Duodenal mucosa (tissue), 2 donors: ENCODE results near the gene POLR3H.

Source experiments
- H3K27ac ChIP-seq: one replicate; pipeline ENCODE4 v1.7.0; 2013; ENCODE audit warnings: low read depth, low read length
- H3K27me3 ChIP-seq, 2 donors: one replicate each; pipeline ENCODE4 v1.7.0; 2013; ENCODE audit warnings: low read length in 2 of 2, control low read depth in 1 of 2; ENCODE audit not compliant: insufficient read depth in 2 of 2, control insufficient read depth in 1 of 2
- H3K36me3 ChIP-seq, 2 donors: one replicate each; pipeline ENCODE4 v1.7.0; 2013; ENCODE audit warnings: low read length in 2 of 2, control low read depth in 1 of 2; ENCODE audit not compliant: insufficient read depth in 2 of 2, control insufficient read depth in 1 of 2
- H3K4me1 ChIP-seq, 2 donors: one replicate each; pipeline ENCODE4 v1.7.0; 2013; ENCODE audit warnings: low read length in 2 of 2, control low read depth in 1 of 2; ENCODE audit not compliant: insufficient read depth in 2 of 2, control insufficient read depth in 1 of 2
- H3K4me3 ChIP-seq, 2 donors: one replicate each; pipeline ENCODE4 v1.7.0; 2013; ENCODE audit warnings: low read length in 2 of 2, low read depth in 1 of 2
- H3K9ac ChIP-seq, 2 donors: one replicate each; pipeline ENCODE4 v1.7.0; 2013; ENCODE audit warnings: low read length in 2 of 2, low read depth in 1 of 2
- H3K9me3 ChIP-seq, 2 donors: one replicate each; pipeline ENCODE4 v1.7.0; 2013; ENCODE audit warnings: low read length in 2 of 2, control low read depth in 1 of 2; ENCODE audit not compliant: control insufficient read depth in 1 of 2

POLR3H gene

DNA sequence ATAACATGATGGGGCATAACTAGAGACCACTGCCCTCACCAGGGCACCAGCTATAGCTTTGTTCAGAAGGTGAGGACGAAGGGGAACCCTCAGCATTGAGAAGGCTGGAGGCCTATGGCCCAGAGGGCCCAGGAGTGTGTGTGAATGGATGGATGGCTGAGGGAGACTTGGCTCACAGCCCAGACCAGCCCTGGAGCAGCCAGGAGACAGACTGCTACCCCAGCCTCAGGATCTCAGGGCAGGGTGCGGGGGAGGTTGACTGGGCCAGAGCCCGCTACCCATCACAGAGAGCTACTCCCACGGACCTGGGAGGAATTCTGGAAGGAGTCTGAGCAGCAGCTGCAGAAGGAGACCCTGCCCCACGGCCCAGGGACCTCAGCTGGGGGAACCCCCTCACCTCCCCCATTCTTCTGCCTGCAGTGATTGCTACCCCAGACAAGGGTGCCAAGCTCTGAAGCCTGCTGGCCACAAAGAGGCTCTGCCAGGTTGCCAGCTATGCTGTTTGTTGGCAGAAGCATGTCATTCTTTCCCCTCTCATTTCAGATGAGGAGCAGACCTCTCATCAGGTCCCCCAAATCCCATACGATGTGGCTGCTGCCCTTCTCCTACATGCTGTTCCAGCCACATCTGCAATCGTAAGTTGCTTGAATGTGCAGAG, 11.2 kb upstream of the POLR3H start:
- H3K9ac ChIP-seq = no peak overlapping the region
- no peaks in the 10 kb centered on the region for H3K27me3 ChIP-seq
- no peaks in the 10 kb centered on the region for H3K9me3 ChIP-seq
- no peaks in the 10 kb centered on the region for H3K4me1 ChIP-seq
- H3K4me3 ChIP-seq = no peak overlapping the region
- H3K27ac ChIP-seq = no peak overlapping the region
- no peaks in the 10 kb centered on the region for H3K36me3 ChIP-seq

DNA sequence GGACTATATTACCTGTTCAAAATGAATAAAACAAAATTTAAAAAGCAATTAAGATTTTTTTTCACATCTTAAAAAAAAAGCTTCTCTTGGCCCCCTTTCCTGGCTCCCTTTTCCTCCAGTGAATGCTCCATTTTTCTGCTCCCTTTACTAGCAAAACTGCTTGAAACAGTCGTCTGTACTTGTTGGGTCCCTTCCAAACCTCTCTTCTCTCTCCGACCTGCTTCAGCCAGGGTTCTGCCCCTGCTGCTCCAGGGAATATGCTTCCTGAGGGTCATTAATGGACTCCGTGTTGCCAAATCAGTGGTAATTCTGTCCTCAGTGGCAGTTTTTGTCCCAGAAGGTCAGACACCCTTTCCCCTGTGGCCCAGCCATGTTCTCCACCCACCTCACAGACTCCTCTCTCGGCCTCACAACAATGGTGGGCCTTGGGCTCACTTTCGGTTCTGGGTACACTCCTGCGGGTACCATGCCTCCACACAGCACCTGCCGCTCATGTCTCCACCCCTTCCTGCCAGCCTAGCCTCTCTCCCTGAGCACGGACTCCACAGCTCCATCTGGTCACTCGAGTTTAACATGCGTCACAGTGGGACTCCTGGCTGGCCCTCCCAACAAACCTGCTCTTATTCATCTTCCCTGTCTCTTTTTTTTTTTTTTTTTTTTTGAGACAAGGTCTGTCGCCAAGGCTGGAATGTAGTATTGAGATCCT, 7.8 kb upstream of the POLR3H start:
- no peaks in the 10 kb centered on the region for H3K9me3 ChIP-seq
- H3K4me3 ChIP-seq = peak overlapping the region in 1 of 2 donors; percentile 40
- H3K4me1 ChIP-seq = no peaks in the 10 kb centered on the region
- H3K9ac ChIP-seq = no peak overlapping the region
- no peaks in the 10 kb centered on the region for H3K36me3 ChIP-seq
- H3K27me3 ChIP-seq = no peaks in the 10 kb centered on the region
- no peak overlapping the region for H3K27ac ChIP-seq

DNA sequence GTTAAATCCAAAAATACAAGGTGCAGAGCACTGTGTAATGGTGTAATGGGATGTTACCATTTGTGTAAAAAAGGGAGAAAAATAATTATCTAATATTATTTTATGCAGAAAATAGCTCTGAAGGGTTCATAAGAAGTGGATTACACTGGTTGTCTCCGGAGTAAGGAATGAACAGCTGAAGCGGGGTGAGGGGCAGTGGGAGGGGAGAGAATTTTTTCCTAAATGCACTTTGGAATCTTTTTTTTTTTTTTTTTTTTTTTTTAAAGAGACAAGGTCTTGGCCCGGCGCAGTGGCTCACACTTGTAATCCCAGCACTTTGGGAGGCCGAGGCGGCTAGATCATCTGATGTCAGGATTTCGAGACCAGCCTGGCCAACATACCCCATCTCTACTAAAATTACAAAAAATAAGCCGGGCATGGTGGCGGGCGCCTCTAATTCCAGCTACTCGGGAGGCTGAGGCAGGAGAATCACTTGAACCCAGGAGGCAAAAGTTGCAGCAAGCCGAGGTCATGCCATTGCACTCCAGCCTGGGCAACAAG, 6.8 kb upstream of the POLR3H start:
- H3K4me3 ChIP-seq = no peak overlapping the region
- H3K36me3 ChIP-seq = no peaks in the 10 kb centered on the region
- H3K27ac ChIP-seq = no peak overlapping the region
- H3K27me3 ChIP-seq = no peaks in the 10 kb centered on the region
- no peaks in the 10 kb centered on the region for H3K4me1 ChIP-seq
- H3K9me3 ChIP-seq = no peaks in the 10 kb centered on the region
- H3K9ac ChIP-seq = no peak overlapping the region

DNA sequence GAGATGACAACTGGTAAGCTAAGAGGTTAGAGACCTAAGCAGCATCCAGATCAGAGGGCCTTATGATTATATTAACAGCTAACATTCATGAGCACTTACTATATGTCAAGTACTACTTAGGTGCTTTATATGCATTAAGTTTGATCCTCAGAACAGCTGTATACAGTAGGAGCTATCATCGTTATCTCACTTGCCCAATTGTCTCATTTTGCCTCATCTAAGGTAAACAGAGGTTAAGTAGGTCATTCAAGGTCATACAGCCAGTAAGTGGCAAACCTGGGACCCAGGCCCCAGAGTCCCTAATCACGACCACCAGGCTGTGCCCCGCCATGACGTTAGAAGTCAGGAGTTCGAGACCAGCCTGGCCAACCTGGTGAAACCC, 4.6 kb upstream of the POLR3H start:
- no peaks in the 10 kb centered on the region for H3K9me3 ChIP-seq
- H3K4me1 ChIP-seq = peaks cover 5 to 6% of the 10 kb centered on the region in 2 donors
- H3K36me3 ChIP-seq = no peaks in the 10 kb centered on the region
- H3K27me3 ChIP-seq = no peaks in the 10 kb centered on the region
- no peak overlapping the region for H3K27ac ChIP-seq
- H3K9ac ChIP-seq = no peak overlapping the region
- no peak overlapping the region for H3K4me3 ChIP-seq

DNA sequence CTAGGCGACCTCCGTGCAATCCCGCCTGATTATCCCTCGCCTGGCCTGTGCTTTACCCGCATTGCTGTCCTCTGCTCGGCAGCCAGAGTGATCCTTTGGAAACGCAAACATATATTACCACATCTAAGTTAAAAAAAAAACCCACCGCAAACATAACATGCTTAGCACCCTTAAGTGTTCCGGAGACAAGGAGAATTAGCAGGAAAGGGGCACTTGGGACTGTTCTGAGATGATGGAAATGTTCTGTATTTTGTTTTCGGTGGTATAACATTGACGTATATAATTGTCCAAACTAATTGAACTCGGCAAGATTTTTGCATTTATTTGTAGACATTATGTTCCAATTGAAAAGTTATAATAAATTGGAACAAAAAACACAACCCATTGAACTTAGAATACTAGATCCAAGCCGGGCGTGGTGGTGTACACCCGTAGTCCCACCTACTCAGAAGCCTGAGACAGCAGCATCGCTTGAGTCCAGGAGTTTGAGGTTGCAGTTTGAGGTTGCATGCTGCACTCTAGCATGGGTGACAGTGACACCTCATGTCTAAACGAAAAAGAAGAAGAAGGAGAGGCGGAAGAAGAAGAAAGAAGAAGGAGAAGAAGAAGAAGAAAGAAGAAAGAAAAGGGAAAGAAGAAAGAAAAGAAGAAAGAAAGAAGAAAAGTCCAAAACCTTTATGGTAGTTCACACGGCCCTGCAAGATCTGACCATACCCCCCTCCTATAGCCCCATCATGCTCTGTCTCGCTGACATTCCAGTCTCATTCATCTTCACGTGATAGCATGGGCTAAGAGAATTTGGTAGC, 604 bp upstream of the POLR3H start:
- Histone ChIP-seq H3K4me3 (peak overlapping the region; percentile 87 to 88), H3K27ac (peak overlapping the region; percentile 22)

DNA sequence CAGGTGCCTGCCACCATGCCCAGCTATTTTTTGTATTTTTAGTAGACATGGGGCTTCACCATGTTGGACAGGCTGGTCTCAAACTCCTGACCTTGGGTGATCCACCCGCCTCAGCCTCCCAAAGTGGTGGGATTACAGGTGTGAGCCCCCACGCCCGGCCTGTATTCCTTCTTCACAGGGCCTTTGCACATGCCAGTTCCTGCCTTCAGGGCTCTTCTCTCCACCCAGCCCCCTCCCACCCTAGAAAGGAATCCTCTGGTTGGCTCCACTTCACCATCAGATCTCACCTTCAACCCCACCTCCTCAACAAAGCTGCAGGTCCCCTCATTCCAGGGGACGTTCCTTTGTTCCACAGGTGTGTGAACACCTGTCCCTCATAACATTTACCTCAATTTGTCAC, 2.0 kb downstream of the POLR3H start:
- H3K36me3 ChIP-seq = peaks cover 0 to 24% of the 10 kb centered on the region in 2 donors
- H3K4me1 ChIP-seq = peaks cover 14 to 26% of the 10 kb centered on the region in 2 donors
- H3K4me3 ChIP-seq = no peak overlapping the region
- no peak overlapping the region for H3K27ac ChIP-seq
- no peak overlapping the region for H3K9ac ChIP-seq
- no peaks in the 10 kb centered on the region for H3K27me3 ChIP-seq
- no peaks in the 10 kb centered on the region for H3K9me3 ChIP-seq

More for the DNA sequence above, 604 bp upstream of the POLR3H start:
- peaks cover 0 to 9% of the 10 kb centered on the region in 2 donors for H3K36me3 ChIP-seq
- H3K9me3 ChIP-seq = no peaks in the 10 kb centered on the region
- H3K4me1 ChIP-seq = peaks cover 14 to 20% of the 10 kb centered on the region in 2 donors
- no peak overlapping the region for H3K9ac ChIP-seq
- H3K27me3 ChIP-seq = no peaks in the 10 kb centered on the region

DNA sequence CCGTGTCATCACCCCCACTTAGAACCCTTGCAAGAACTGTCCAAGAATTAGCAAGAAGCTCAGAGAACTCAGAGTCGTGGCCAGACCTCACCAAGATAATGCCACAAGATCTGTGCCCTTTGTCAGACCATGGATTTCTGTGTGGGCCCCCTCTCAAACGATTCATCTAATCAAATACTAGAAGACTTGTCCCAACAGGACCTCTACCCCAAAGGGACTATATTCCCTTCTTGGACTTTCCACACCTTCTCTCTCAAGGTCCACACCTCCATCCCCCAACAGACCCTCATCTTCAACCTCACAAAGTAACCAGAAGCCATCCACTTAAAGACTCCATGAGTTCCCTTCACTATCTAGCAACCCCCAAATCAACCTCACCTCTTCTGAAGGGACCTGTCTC, 2.8 kb downstream of the POLR3H start:
- peaks cover 0 to 28% of the 10 kb centered on the region in 2 donors for H3K36me3 ChIP-seq
- peaks cover 14 to 26% of the 10 kb centered on the region in 2 donors for H3K4me1 ChIP-seq
- H3K9ac ChIP-seq = no peak overlapping the region
- H3K9me3 ChIP-seq = no peaks in the 10 kb centered on the region
- no peak overlapping the region for H3K27ac ChIP-seq
- H3K27me3 ChIP-seq = no peaks in the 10 kb centered on the region
- H3K4me3 ChIP-seq = no peak overlapping the region

DNA sequence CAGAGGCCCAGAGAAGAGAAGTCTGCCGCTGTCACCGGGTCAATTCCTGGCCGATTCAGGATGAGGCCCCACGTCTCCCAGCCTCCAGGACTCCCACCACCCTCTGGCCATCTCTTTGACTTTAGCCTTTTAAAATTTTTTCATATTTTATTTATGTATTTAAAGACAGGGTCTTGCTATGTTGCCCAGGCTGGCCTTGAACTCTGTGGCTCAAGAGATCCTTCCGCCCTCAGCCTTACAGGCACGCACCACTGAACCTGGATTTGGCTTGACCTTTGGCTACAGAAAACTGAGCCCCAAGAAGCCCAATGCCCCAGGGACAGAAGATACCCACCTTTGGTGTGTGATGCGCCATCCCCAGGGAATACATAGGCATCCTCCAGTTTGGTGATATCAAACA, 3.9 kb downstream of the POLR3H start:
- H3K9ac ChIP-seq = no peak overlapping the region
- peaks cover 0 to 28% of the 10 kb centered on the region in 2 donors for H3K36me3 ChIP-seq
- H3K27me3 ChIP-seq = no peaks in the 10 kb centered on the region
- no peak overlapping the region for H3K27ac ChIP-seq
- H3K4me3 ChIP-seq = no peak overlapping the region
- peaks cover 14 to 26% of the 10 kb centered on the region in 2 donors for H3K4me1 ChIP-seq
- no peaks in the 10 kb centered on the region for H3K9me3 ChIP-seq

DNA sequence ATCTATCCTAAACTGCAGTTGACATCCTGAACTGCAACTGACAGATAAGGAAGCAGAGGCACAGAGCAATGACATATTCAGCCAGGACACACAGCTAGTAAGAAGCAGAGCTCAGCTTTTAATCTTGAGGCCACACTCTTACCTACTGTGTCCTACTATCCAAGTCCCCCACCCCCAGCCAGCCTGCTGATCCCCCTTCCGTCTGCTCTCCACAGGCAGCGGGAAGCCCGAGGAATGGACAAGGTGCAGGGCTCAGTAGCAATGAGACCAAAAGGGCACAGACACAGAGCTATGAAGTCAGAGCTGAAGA, 4.3 kb downstream of the POLR3H start:
- Histone ChIP-seq H3K4me3 (no peak overlapping the region), H3K9ac (no peak overlapping the region), H3K27ac (no peak overlapping the region), H3K36me3 (peaks cover 0 to 28% of the 10 kb centered on the region in 2 donors), H3K9me3 (no peaks in the 10 kb centered on the region), H3K27me3 (no peaks in the 10 kb centered on the region), H3K4me1 (peaks cover 14 to 26% of the 10 kb centered on the region in 2 donors)
